NCI-H1694 (cell line): Measurements from ENCODE around the gene ZNRF1.

Source experiments
- DNase-seq: peaks from one replicate; lab custom pipeline; 2025; lab: John Stamatoyannopoulos, UW

ZNRF1 gene

GRCh38 chr16:75160386-75160785, 161.6 kb downstream of the ZNRF1 start:
- no peak for DNase-seq
